CD8-positive, alpha-beta memory T cell (primary cell): ENCODE results near the gene ACBD6. TPM values are rescaled to one million over a fixed set of nuclear protein-coding genes. Genes with fewer than 3 reads are reported as not detected.
"Not testable (repeated sequence)": the region's sequence is repeated elsewhere in the genome, so short reads cannot be mapped to it uniquely, and the experiment has no call there.

ENCODE experiments used
- CTCF ChIA-PET: fragments of 350-600 bp; sonication (Branson Sonifier 250); formaldehyde crosslinking; loops from one replicate; lab custom pipeline; 2021; ENCODE audit warnings: antibody characterized with exemption; lab: Charles Lee
- POLR2A ChIA-PET: fragments of 350-600 bp; sonication (Branson Sonifier 250); formaldehyde crosslinking; loops from one replicate; lab custom pipeline; 2021; ENCODE audit warnings: antibody characterized with exemption; lab: Charles Lee
- DNase-seq, 5 donors: peaks; one replicate each; pipeline versions ENCODE4 v3.0.0 to v3.0.0-alpha.2; 2020 to 2022; ENCODE audit warnings: mixed read lengths in 1 of 5
- H3K27ac ChIP-seq: one replicate; pipeline ENCODE4 v1.7.0; 2013; ENCODE audit warnings: low read depth, mild to moderate bottlenecking, low read length, moderate library complexity
- H3K27me3 ChIP-seq: 2 replicates; pipeline ENCODE4 v1.7.0; 2013; ENCODE audit warnings: low read length, mild to moderate bottlenecking; ENCODE audit not compliant: insufficient read depth, poor library complexity, severe bottlenecking
- H3K36me3 ChIP-seq: 2 replicates; pipeline ENCODE4 v1.7.0; 2013; ENCODE audit warnings: mild to moderate bottlenecking, low read length, moderate library complexity; ENCODE audit not compliant: insufficient read depth
- H3K4me1 ChIP-seq: 2 replicates; pipeline ENCODE4 v1.7.0; 2013; ENCODE audit warnings: mild to moderate bottlenecking, low read length, moderate library complexity; ENCODE audit not compliant: insufficient read depth
- H3K4me3 ChIP-seq: 2 replicates; pipeline ENCODE4 v1.7.0; 2013; ENCODE audit warnings: mild to moderate bottlenecking, low read length
- H3K9me3 ChIP-seq: 2 replicates; pipeline ENCODE4 v1.7.0; 2013; ENCODE audit warnings: mild to moderate bottlenecking, low read length
- H3K27ac Mint-ChIP-seq, 8 donors: one replicate each; pipeline ENCODE4 v1.8.0; 2020 to 2021; ENCODE audit warnings: mixed read lengths in 8 of 8, mild to moderate bottlenecking in 6 of 8, inconsistent platforms in 3 of 8, moderate library complexity in 3 of 8
- H3K27me3 Mint-ChIP-seq, 2 donors: one replicate each; pipeline ENCODE4 v1.8.0; 2020 to 2021; ENCODE audit warnings: mixed read lengths in 2 of 2, mild to moderate bottlenecking in 1 of 2, moderate library complexity in 1 of 2
- H3K36me3 Mint-ChIP-seq, 3 donors: one replicate each; pipeline ENCODE4 v1.8.0; 2020 to 2021; ENCODE audit warnings: mixed read lengths in 3 of 3, inconsistent platforms in 1 of 3, mild to moderate bottlenecking in 1 of 3
- H3K4me1 Mint-ChIP-seq, 3 donors: one replicate each; pipeline ENCODE4 v1.8.0; 2020 to 2021; ENCODE audit warnings: mixed read lengths in 3 of 3, inconsistent platforms in 1 of 3, mild to moderate bottlenecking in 1 of 3
- H3K4me3 Mint-ChIP-seq, 7 donors: one replicate each; pipeline ENCODE4 v1.8.0; 2020 to 2021; ENCODE audit warnings: mixed read lengths in 7 of 7, mild to moderate bottlenecking in 6 of 7, moderate library complexity in 4 of 7, inconsistent platforms in 2 of 7
- H3K9me3 Mint-ChIP-seq, 5 donors: one replicate each; pipeline ENCODE4 v1.8.0; 2020 to 2022; ENCODE audit warnings: mixed read lengths in 5 of 5, mild to moderate bottlenecking in 3 of 5, moderate library complexity in 2 of 5, inconsistent platforms in 1 of 5
- polyA plus RNA-seq: library from polyadenylated mRNA; unstranded; fragments of 300-500 nt; fragmentation: Illumina TruSeq; gene quantifications from one replicate; pipeline ENCODE4 v1.2.3, GENCODE V29; 2021
- total RNA-seq, 2 experiments: library from RNA; stranded (reverse); gene quantifications; one replicate each; pipeline ENCODE4 v1.2.3, GENCODE V29; 2021

ACBD6 gene
- total and polyA plus RNA-seq, 3 experiments from 2014 or later, result 33.8 to 51.4 (median 50.3) TPM

DNA sequence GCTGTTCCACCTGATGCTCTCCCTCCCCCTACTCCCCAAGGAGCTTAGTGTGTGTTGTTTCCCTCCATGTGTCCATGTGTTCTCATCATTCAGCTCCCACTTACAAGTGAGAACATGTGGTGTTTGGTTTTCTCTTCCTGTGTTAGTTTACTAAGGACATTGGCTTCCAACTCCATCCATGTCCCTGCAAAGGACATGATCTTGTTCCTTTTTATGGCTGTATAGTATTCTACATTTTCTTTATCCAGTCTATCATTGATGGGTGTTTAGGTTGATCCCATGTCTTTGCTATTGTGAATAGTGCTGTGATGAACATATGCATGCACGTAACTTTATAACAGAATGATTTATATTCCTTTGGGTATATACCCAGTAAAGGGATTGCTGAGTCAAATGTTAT, 81.2 kb downstream of the ACBD6 start:
- H3K36me3 ChIP-seq, H3K4me1 ChIP-seq, H3K27ac ChIP-seq, H3K4me3 Mint-ChIP-seq, CTCF ChIA-PET, H3K27ac Mint-ChIP-seq, DNase-seq, H3K27me3 Mint-ChIP-seq, H3K4me3 ChIP-seq, POLR2A ChIA-PET, H3K27me3 ChIP-seq, H3K9me3 ChIP-seq: not testable (repeated sequence)
- Mint-ChIP-seq H3K9me3 (peaks cover 0 to 15% (median 13%) of the 10 kb centered on the region in 5 donors), H3K36me3 (peaks cover 21 to 41% (median 34%) of the 10 kb centered on the region in 3 donors), H3K4me1 (peaks cover 0 to 16% (median 8%) of the 10 kb centered on the region in 3 donors)

DNA sequence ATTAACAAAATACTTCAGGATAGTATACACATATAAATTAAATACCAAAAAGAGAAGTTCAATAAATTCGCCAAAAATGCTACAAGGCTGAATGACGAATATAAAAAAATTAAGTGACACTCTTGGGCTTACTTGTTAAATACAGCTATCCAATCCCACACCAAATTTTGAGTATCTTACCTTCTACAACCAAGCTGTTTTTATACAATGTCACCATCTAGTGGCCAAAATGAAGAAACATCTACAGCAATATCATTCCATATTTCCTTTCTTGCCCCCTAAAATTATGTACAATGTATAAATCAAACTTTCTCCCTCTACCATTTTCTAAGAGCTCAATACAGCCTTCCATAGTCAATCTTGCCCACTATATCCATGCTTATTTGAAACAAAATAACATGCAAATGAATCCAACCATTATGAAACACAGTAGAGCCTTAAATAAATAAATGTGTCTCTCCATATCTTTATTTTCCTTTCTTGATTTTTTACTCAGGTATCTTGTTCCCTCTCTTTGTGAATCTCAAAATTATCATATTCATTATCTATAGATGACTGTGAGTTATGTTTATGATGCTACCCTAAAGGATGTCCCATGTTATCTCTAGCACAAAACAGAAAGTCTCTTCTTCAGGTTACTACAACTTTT, 86.3 kb downstream of the ACBD6 start:
- H3K4me3 Mint-ChIP-seq, result no peak overlapping the region
- no peaks in the 10 kb centered on the region for H3K27me3 ChIP-seq
- H3K27ac ChIP-seq, result no peak overlapping the region
- H3K4me1 ChIP-seq, result no peaks in the 10 kb centered on the region
- H3K27ac Mint-ChIP-seq, result peak overlapping the region in 1 of 8 donors; percentile 47
- ChIA-PET POLR2A (no interaction called here), CTCF (interaction anchor here (1.0 kb wide), 1 partner anchor 16 kb away, joined by 3 read pairs; no protein-coding TSS in a partner anchor)
- H3K4me3 ChIP-seq, result no peak overlapping the region
- no peaks in the 10 kb centered on the region for H3K36me3 ChIP-seq
- no peaks in the 10 kb centered on the region for H3K9me3 ChIP-seq
- DNase-seq, result no peak
- H3K27me3 Mint-ChIP-seq, result peaks cover 0 to 1% of the 10 kb centered on the region in 2 donors
- H3K4me1 Mint-ChIP-seq, result peaks cover 0 to 10% (median 5%) of the 10 kb centered on the region in 3 donors
- H3K9me3 Mint-ChIP-seq, result peaks cover 0 to 17% (median 8%) of the 10 kb centered on the region in 5 donors
- H3K36me3 Mint-ChIP-seq, result peaks cover 25 to 53% (median 41%) of the 10 kb centered on the region in 3 donors

DNA sequence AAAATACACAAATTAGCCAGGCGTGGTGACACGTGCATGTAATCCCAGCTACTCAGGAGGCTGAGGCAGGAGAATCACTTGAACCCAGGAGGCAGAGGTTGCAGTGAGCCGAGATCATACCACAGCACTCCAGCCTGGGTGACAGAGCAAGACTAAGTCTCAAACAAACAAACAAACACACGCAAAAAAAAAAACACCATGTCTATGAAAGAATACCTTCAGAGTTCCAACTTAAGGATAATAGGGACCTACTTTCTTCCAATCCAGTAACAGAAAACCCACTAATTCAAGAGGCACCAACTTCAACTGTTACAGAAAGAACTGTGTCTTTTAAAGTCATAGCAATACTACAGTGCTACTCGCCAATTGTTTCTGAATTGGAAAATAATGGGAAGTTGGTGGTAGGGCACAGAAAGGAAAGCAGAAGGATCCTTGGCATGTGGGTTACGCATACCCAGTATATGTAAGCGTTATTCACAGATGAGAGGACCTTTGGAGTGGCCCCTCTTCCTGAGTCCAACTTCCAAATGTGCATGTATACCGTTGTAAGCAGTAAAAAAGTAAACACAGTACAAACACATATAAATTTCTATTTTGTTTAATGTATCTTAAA, 87.0 kb downstream of the ACBD6 start:
- no peaks in the 10 kb centered on the region for H3K9me3 ChIP-seq
- ChIA-PET POLR2A (no interaction called here), CTCF (interaction anchor here (1.0 kb wide), 1 partner anchor 15 kb away, joined by 3 read pairs; no protein-coding TSS in a partner anchor)
- H3K4me3 ChIP-seq, result no peak overlapping the region
- no peak overlapping the region for H3K27ac ChIP-seq
- peaks cover 0 to 4% (median 4%) of the 10 kb centered on the region in 3 donors for H3K4me1 Mint-ChIP-seq
- no peak for DNase-seq
- H3K4me1 ChIP-seq, result no peaks in the 10 kb centered on the region
- H3K36me3 ChIP-seq, result no peaks in the 10 kb centered on the region
- peak overlapping the region in 1 of 8 donors; percentile 19 for H3K27ac Mint-ChIP-seq
- no peak overlapping the region for H3K4me3 Mint-ChIP-seq
- no peaks in the 10 kb centered on the region for H3K27me3 Mint-ChIP-seq
- H3K36me3 Mint-ChIP-seq, result peaks cover 22 to 53% (median 40%) of the 10 kb centered on the region in 3 donors
- peaks cover 0 to 13% (median 8%) of the 10 kb centered on the region in 5 donors for H3K9me3 Mint-ChIP-seq
- no peaks in the 10 kb centered on the region for H3K27me3 ChIP-seq

DNA sequence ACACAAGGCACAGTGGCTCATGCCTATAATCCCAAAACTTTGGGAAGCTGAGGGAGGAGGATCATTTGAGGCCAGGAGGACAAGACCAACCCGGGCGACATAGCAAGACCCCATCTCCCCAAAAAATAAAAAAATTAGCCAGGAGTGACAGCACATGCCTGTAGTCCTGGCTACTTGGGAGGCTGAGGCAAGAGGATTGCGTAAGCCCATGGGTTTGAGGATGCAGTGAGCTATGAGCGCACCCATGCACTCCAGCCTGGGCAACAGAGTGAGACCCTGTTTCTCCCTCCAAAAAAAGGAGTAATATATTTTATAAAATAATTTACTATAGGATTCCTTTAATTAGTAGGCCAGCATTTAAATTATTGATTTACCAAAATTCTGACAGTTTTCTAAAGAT, 89.8 kb downstream of the ACBD6 start:
- no peak for DNase-seq
- H3K4me3 ChIP-seq, result no peak overlapping the region
- no peaks in the 10 kb centered on the region for H3K4me1 ChIP-seq
- no peaks in the 10 kb centered on the region for H3K27me3 Mint-ChIP-seq
- ChIA-PET CTCF (no interaction called here), POLR2A (no interaction called here)
- no peaks in the 10 kb centered on the region for H3K27me3 ChIP-seq
- H3K4me1 Mint-ChIP-seq, result peaks cover 0 to 6% (median 4%) of the 10 kb centered on the region in 3 donors
- H3K9me3 ChIP-seq, result no peaks in the 10 kb centered on the region
- no peak overlapping the region for H3K27ac Mint-ChIP-seq
- H3K4me3 Mint-ChIP-seq, result no peak overlapping the region
- H3K36me3 ChIP-seq, result no peaks in the 10 kb centered on the region
- peaks cover 22 to 49% (median 46%) of the 10 kb centered on the region in 3 donors for H3K36me3 Mint-ChIP-seq
- H3K27ac ChIP-seq, result no peak overlapping the region
- peaks cover 0 to 10% (median 8%) of the 10 kb centered on the region in 5 donors for H3K9me3 Mint-ChIP-seq

GRCh38 chr1:180408128-180408527, 94.2 kb downstream of the ACBD6 start:
- H3K36me3 Mint-ChIP-seq, result peaks cover 20 to 43% (median 25%) of the 10 kb centered on the region in 3 donors
- DNase-seq, H3K9me3 Mint-ChIP-seq, H3K9me3 ChIP-seq, POLR2A ChIA-PET, H3K36me3 ChIP-seq, H3K4me3 Mint-ChIP-seq, H3K4me3 ChIP-seq, CTCF ChIA-PET, H3K27me3 ChIP-seq, H3K27ac Mint-ChIP-seq, H3K4me1 ChIP-seq, H3K27me3 Mint-ChIP-seq, H3K27ac ChIP-seq: not testable (repeated sequence)
- H3K4me1 Mint-ChIP-seq, result peaks cover 3 to 11% (median 9%) of the 10 kb centered on the region in 3 donors

DNA sequence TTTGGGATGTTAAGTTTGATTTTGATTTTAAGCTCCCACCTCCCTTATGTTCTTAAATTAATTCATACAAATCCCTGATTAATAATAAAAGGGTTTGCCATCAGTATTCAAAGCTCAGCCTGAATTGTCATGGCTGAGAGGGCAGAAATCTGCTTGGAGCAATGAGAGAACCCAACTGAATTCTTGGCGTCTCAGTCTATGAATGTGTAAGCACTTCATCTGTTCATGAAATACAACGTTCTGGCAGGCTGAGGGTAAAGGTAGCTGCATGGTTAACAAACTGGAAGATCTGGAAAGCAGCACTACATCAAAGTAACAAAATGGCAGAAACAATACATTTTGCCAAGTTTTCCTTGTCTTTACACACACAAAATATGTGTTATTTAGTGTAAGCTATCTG, 95.3 kb downstream of the ACBD6 start:
- Histone ChIP-seq H3K36me3 (no peaks in the 10 kb centered on the region), H3K4me1 (no peaks in the 10 kb centered on the region), H3K4me3 (no peak overlapping the region), H3K27me3 (no peaks in the 10 kb centered on the region), H3K27ac (no peak overlapping the region), H3K9me3 (no peaks in the 10 kb centered on the region)
- POLR2A ChIA-PET, result no interaction called here
- Mint-ChIP-seq H3K27me3 (no peaks in the 10 kb centered on the region), H3K36me3 (peaks cover 18 to 40% (median 18%) of the 10 kb centered on the region in 3 donors), H3K27ac (no peak overlapping the region), H3K4me3 (no peak overlapping the region), H3K4me1 (peaks cover 7 to 12% (median 11%) of the 10 kb centered on the region in 3 donors), H3K9me3 (no peaks in the 10 kb centered on the region)
- CTCF ChIA-PET, result no interaction called here
- no peak for DNase-seq

- Histone ChIP-seq H3K27ac (no peak overlapping the region), H3K36me3 (no peaks in the 10 kb centered on the region), H3K4me1 (no peaks in the 10 kb centered on the region), H3K27me3 (no peaks in the 10 kb centered on the region), H3K9me3 (no peaks in the 10 kb centered on the region), H3K4me3 (no peak overlapping the region)
- no peaks in the 10 kb centered on the region for H3K27me3 Mint-ChIP-seq
- peaks cover 6 to 27% (median 12%) of the 10 kb centered on the region in 3 donors for H3K36me3 Mint-ChIP-seq
- ChIA-PET POLR2A (no interaction called here), CTCF (no interaction called here)
- peaks cover 0 to 2% (median 0%) of the 10 kb centered on the region in 5 donors for H3K9me3 Mint-ChIP-seq
- no peak for DNase-seq
- no peak overlapping the region for H3K4me3 Mint-ChIP-seq
- H3K4me1 Mint-ChIP-seq, result peaks cover 10 to 19% (median 14%) of the 10 kb centered on the region in 3 donors
- peak overlapping the region in 1 of 8 donors; percentile 39 for H3K27ac Mint-ChIP-seq
These were observed 99.8 kb downstream of the ACBD6 start for GRCh38 chr1:180402551-180402950.

DNA sequence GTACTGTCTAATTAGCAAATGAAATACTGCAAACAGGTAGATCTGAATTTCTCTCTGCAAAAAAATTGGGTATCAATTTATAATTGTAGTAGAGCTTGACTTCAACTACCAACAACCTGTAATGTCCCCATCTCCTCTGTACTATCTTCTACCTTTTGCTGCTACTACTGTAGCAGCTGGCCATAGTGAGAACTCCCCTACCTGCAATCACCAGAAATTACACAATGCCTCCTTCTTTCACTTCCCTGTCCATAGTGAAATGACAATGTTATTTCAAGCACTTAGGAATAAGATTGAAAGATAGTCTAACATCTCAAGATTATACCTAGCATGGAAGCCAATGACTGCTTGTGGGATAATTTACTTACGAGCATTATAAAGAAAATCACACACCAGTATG, 100.4 kb downstream of the ACBD6 start:
- H3K4me1 Mint-ChIP-seq, result peaks cover 10 to 19% (median 14%) of the 10 kb centered on the region in 3 donors
- no peak overlapping the region for H3K4me3 ChIP-seq
- peaks cover 0 to 2% (median 0%) of the 10 kb centered on the region in 5 donors for H3K9me3 Mint-ChIP-seq
- POLR2A ChIA-PET, result no interaction called here
- no peaks in the 10 kb centered on the region for H3K27me3 Mint-ChIP-seq
- H3K36me3 ChIP-seq, result no peaks in the 10 kb centered on the region
- no peaks in the 10 kb centered on the region for H3K4me1 ChIP-seq
- H3K9me3 ChIP-seq, result no peaks in the 10 kb centered on the region
- DNase-seq, result no peak
- peaks cover 12 to 30% (median 17%) of the 10 kb centered on the region in 3 donors for H3K36me3 Mint-ChIP-seq
- H3K27ac Mint-ChIP-seq, result no peak overlapping the region
- CTCF ChIA-PET, result no interaction called here
- no peaks in the 10 kb centered on the region for H3K27me3 ChIP-seq
- H3K4me3 Mint-ChIP-seq, result no peak overlapping the region
- H3K27ac ChIP-seq, result no peak overlapping the region
